A549 (cell line): ENCODE results near the gene RUVBL2.

Experiments
- EP300 ChIP-seq, 2 experiments: fragments of >200 bp; sonication (Bioruptor Twin); formaldehyde crosslinking; IDR thresholded peaks; 2 replicates in 1 of 2; 3 replicates in 1 of 2; pipeline ENCODE4 v1.6.1; 2016 to 2017
- ESRRA ChIP-seq: fragments of 150-350 bp; IDR thresholded peaks from 2 replicates; pipeline ENCODE4 v1.6.1; 2014; ENCODE audit warnings: mild to moderate bottlenecking, low read length, borderline replicate concordance
- HDAC2 ChIP-seq: fragments of 200-600 bp; sonication (generic); IDR thresholded peaks from 2 replicates; pipeline ENCODE4 v1.6.1; 2016
- NFE2L2 ChIP-seq: fragments of 150-350 bp; conservative IDR thresholded peaks from 2 replicates; pipeline ENCODE4 v1.6.1; 2014; ENCODE audit warnings: low read length
- POLR2A ChIP-seq: IDR thresholded peaks from 2 replicates; pipeline ENCODE4 v1.6.1; 2012; ENCODE audit warnings: mild to moderate bottlenecking, low read length
- RNF2 ChIP-seq: fragments of 200-600 bp; sonication (generic); IDR thresholded peaks from 2 replicates; pipeline ENCODE4 v1.6.1; 2016; ENCODE audit warnings: low read depth, mild to moderate bottlenecking, antibody characterized with exemption, moderate library complexity, borderline replicate concordance
- TF ChIP-seq, protein P1 (sequence below): fragments of >200 bp; sonication (Bioruptor Twin); formaldehyde crosslinking; IDR thresholded peaks from 3 replicates; pipeline ENCODE4 v1.5.1; 2016

- TF ChIP-seq, protein P1, sequence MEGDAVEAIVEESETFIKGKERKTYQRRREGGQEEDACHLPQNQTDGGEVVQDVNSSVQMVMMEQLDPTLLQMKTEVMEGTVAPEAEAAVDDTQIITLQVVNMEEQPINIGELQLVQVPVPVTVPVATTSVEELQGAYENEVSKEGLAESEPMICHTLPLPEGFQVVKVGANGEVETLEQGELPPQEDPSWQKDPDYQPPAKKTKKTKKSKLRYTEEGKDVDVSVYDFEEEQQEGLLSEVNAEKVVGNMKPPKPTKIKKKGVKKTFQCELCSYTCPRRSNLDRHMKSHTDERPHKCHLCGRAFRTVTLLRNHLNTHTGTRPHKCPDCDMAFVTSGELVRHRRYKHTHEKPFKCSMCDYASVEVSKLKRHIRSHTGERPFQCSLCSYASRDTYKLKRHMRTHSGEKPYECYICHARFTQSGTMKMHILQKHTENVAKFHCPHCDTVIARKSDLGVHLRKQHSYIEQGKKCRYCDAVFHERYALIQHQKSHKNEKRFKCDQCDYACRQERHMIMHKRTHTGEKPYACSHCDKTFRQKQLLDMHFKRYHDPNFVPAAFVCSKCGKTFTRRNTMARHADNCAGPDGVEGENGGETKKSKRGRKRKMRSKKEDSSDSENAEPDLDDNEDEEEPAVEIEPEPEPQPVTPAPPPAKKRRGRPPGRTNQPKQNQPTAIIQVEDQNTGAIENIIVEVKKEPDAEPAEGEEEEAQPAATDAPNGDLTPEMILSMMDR, result no peak
- TF ChIP-seq HDAC2 (no peak; the same call in 1 of the 2 replicates), POLR2A (no peak; the same call in 1 of the 2 replicates), ESRRA (no peak), EP300 (IDR thresholded peaks at IDR 0.05) (no peak), RNF2 (no peak), NFE2L2 (0 out of 2 replicates have a peak, but pooled peaks have one; percentile 34)
These were observed 27.7 kb upstream of the RUVBL2 start for GRCh38 chr19:48965806-48966540.
